GM10266 (cell line): ENCODE results near the gene LRP5.

ENCODE experiments used
- DNase-seq: peaks from one replicate; pipeline ENCODE4 v3.0.0; 2012; ENCODE audit errors: extremely low spot score
- CTCF ChIP-seq: IDR thresholded peaks from 2 replicates; pipeline ENCODE4 v1.5.1; 2012; ENCODE audit warnings: mild to moderate bottlenecking, low read depth; ENCODE audit not compliant: control insufficient read depth, insufficient read depth; ENCODE audit errors: missing control alignments

Gene LRP5

GRCh38 chr11:68409748-68410344 lies 97.5 kb downstream of the LRP5 start:
- no peak for DNase-seq
- no peak for TF ChIP-seq CTCF

GRCh38 chr11:68411501-68411991 lies 99.2 kb downstream of the LRP5 start:
- DNase-seq, result no peak
- TF ChIP-seq CTCF, result no peak

- DNase-seq, result no peak
- no peak for TF ChIP-seq CTCF
Measured at GRCh38 chr11:68412593-68413475, 100.4 kb downstream of the LRP5 start.

GRCh38 chr11:68413591-68413999 lies 101.2 kb downstream of the LRP5 start:
- no peak for TF ChIP-seq CTCF
- DNase-seq, result no peak

GRCh38 chr11:68414496-68415221 lies 102.3 kb downstream of the LRP5 start:
- TF ChIP-seq CTCF, result no peak
- no peak for DNase-seq

- DNase-seq, result no peak
- TF ChIP-seq CTCF, result no peak
Measured at GRCh38 chr11:68416070-68416578, 103.7 kb downstream of the LRP5 start.

- no peak for DNase-seq
Measured at GRCh38 chr11:68418648-68419047, 106.3 kb downstream of the LRP5 start.

More at GRCh38 chr11:68418648-68419047, 106.3 kb downstream of the LRP5 start:
- no peak for TF ChIP-seq CTCF
